ENCODE measurements around the gene CABP7.

- TF ChIP-seq CTCF (IDR thresholded peaks at IDR 0.05): no peak
- no peak for TF ChIP-seq EZH2 (IDR thresholded peaks at IDR 0.05; ENCODE audit: borderline replicate concordance, insufficient read depth, low read depth, low read length, poor library complexity, severe bottlenecking)
Measured at GRCh38 chr22:29723766-29724165, 4.0 kb downstream of the CABP7 start.
